ENCODE results near the gene AKNA. TPM values are rescaled to one million over a fixed set of nuclear protein-coding genes. Genes with fewer than 3 reads are reported as not detected.

The AKNA gene
- total and polyA plus RNA-seq, 7 donors: 9.9 to 81.6 (median 16.9) TPM

DNA sequence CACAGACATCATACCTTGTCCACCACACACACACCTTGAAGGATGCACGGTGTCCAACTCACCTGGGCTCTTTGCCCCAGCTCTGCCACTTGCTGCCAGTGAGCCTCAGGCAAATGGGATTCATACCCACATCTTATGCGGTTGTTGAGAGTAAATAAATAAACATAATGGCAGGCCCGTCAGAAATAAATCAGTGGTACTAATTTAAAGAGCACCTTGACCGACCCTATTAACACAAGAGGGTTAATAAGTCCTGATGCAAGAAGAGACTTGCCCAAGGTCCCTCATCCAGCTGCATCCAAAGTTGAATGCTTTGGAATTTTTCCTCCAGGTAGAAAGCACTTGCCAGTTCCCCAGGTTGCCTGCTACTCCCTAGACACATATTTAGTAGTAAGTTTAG, 11.6 kb upstream of the AKNA start:
- intact Hi-C loops (cut with DNase I): loop anchor here (5.0 kb wide), 1 partner anchor 188 kb away; the partner anchor contains the start of gene ATP6V1G1
- TF ChIP-seq POLR2A (IDR thresholded peaks at IDR 0.05): no peak
- no peaks in the 10 kb centered on the region for H3K9me3 ChIP-seq
- no peak overlapping the region for H3K27ac ChIP-seq
- H3K4me3 ChIP-seq: no peak overlapping the region
- no peak for DNase-seq
- H3K36me3 ChIP-seq: peaks cover 0 to 15% (median 4%) of the 10 kb centered on the region in 4 donors
- peaks cover 0 to 32% (median 25%) of the 10 kb centered on the region in 4 donors for H3K4me1 ChIP-seq
- 76 to 85% methylated on average over 4 of the region's 4 CpGs for WGBS, 2 donors
- no peaks in the 10 kb centered on the region for H3K27me3 ChIP-seq

DNA sequence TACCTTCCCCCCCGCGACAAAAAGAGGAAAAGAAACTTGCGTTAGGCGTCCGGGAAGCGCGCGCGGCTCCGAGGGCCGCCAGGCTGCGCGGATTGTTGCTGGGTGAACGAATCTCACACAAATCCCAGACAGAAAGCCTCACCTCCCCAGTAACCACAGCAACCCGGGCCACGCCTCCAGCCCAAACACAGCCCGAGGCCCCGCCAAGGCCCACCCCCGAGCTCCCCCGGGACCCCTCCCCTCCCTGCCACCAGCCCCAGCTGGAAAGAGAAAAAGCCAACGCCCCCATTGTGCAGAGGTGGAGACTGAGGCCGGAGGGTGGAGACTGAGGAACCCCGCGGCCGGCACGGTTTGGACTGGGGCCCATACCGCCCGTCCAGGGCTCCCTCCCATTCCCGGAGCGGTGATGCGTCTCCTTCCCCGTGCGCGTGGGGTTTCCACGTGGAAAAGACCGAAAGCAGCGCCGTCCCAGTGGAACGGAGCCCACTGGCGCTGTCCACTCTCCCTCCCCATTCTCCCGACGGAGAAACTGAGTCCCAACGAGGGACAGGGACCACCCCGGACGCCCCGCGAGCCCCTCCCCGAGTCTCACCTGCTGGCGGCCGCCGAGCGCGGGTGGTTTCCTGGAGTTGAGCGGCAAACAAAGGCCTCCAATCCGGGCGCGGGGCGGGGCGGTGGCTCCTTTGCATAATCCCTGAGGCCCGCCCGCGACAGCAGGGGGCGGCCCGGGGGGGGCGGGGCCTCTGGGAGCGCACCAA, 10.2 kb upstream of the AKNA start:
- peak overlapping the region; percentile 65 to 81 (median 78) for H3K4me3 ChIP-seq
- no peaks in the 10 kb centered on the region for H3K27me3 ChIP-seq
- no peaks in the 10 kb centered on the region for H3K9me3 ChIP-seq
- intact Hi-C loops (cut with DNase I): loop anchor here (2.0 to 5.0 kb wide), 2 partner anchors 49 to 189 kb away; partner anchors contain the start of gene ATP6V1G1
- 1% methylated on average over 66 of the region's 66 CpGs for WGBS, 2 donors
- H3K36me3 ChIP-seq: peaks cover 0 to 10% (median 1%) of the 10 kb centered on the region in 4 donors
- TF ChIP-seq POLR2A (IDR thresholded peaks at IDR 0.05) (peak; percentile 36 to 49), POLR2AphosphoS5 (IDR thresholded peaks at IDR 0.05) (peak; percentile 80 to 91 (median 83)), EP300 (IDR thresholded peaks at IDR 0.05) (peak in 1 of 4 donors; percentile 53)
- TF ChIP-seq, protein P1, sequence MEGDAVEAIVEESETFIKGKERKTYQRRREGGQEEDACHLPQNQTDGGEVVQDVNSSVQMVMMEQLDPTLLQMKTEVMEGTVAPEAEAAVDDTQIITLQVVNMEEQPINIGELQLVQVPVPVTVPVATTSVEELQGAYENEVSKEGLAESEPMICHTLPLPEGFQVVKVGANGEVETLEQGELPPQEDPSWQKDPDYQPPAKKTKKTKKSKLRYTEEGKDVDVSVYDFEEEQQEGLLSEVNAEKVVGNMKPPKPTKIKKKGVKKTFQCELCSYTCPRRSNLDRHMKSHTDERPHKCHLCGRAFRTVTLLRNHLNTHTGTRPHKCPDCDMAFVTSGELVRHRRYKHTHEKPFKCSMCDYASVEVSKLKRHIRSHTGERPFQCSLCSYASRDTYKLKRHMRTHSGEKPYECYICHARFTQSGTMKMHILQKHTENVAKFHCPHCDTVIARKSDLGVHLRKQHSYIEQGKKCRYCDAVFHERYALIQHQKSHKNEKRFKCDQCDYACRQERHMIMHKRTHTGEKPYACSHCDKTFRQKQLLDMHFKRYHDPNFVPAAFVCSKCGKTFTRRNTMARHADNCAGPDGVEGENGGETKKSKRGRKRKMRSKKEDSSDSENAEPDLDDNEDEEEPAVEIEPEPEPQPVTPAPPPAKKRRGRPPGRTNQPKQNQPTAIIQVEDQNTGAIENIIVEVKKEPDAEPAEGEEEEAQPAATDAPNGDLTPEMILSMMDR (IDR thresholded peaks at IDR 0.05): no peak
- peak overlapping the region; percentile 81 to 86 (median 84) for H3K27ac ChIP-seq
- H3K4me1 ChIP-seq: peaks cover 0 to 34% (median 26%) of the 10 kb centered on the region in 4 donors
- DNase-seq: peak; percentile 99

DNA sequence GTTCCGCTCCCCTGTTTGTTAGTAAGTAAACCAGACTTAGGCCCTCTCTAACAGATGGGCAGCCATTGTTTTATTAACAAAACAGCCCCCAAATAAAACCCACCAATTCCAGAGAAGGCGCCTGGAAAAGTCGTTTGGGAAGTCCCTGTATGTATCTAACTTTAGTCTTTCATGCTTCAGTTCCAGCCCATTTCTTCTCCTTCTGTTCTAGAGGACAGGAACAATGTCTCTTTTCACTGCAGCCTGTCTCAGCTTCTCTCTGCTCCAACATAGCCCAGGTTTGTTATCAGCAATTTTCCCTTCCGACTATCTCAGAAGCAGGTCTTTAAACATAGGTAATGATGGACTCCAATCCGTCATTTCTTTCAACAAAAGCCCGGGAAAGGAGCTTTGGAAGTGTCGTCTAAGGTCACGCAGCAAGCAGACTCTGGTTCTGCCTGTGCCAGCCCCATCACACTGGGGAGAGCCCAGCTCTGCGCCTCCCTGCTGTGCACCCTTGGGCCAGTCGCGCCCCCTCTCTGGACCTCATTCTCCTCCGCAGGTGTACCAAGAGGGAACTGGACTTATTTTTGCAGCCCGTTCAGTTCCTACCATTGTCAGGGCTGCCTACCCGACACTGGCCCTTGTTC, 9.6 kb upstream of the AKNA start:
- peaks cover 0 to 38% (median 32%) of the 10 kb centered on the region in 4 donors for H3K4me1 ChIP-seq
- 13 to 27% methylated on average over 14 of the region's 14 CpGs for WGBS, 2 donors

DNA sequence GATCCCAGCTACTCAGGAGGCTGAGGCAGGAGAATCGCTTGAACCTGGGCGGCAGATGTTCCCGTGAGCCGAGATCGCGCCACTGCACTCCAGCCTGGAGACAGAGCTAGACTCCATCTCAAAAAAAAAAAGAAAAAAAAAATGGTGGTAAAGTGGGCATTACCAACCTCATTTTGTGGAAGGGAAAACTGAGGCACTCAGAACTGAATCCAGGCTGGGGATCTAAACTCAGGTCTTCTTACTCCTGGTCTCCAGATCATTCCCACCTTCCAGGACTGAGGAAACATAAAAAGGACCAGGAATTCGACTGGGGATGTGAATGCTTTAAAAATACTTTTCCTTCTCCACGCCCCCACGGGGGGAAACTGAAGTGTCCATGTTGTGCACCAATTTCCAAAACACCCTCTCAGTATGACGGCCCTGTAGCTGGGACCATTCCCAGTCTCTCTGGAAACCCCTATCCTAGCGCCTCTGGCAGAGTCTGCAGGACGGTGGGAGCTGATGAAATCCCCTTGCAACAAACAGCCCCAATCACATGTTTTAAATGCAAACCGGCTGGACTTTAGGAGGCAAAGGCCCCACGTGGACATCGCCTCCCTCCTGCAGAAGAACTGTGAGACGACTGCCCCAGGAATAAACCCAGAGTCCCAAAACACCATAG, 8.9 kb upstream of the AKNA start:
- Histone ChIP-seq H3K4me3 (no peak overlapping the region), H3K27ac (peak overlapping the region; percentile 81 to 86 (median 84)), H3K9me3 (no peaks in the 10 kb centered on the region), H3K36me3 (no peaks in the 10 kb centered on the region), H3K4me1 (peaks cover 0 to 42% (median 35%) of the 10 kb centered on the region in 4 donors), H3K27me3 (no peaks in the 10 kb centered on the region)
- peak; percentile 87 for DNase-seq
- intact Hi-C loops (cut with DNase I): loop anchor here (2.0 to 5.0 kb wide), 2 partner anchors 48 to 191 kb away; partner anchors contain the start of gene ATP6V1G1
- WGBS, 2 donors: 64 to 75% methylated on average over 16 of the region's 16 CpGs
- TF ChIP-seq, protein P1 (IDR thresholded peaks at IDR 0.05): no peak
- TF ChIP-seq EP300 (IDR thresholded peaks at IDR 0.05) (no peak), POLR2AphosphoS5 (IDR thresholded peaks at IDR 0.05) (peak in 2 of 4 donors; percentile 11 to 51), POLR2A (IDR thresholded peaks at IDR 0.05) (no peak)

More for the DNA sequence above, 9.6 kb upstream of the AKNA start:
- DNase-seq: no peak
- Histone ChIP-seq H3K4me3 (peak overlapping the region; percentile 65 to 81 (median 78)), H3K27ac (peak overlapping the region; percentile 81 to 86 (median 84)), H3K27me3 (no peaks in the 10 kb centered on the region), H3K9me3 (no peaks in the 10 kb centered on the region), H3K36me3 (peaks cover 0 to 3% (median 0%) of the 10 kb centered on the region in 4 donors)
- intact Hi-C loops (cut with DNase I): loop anchor here (2.0 to 5.0 kb wide), 2 partner anchors 49 to 190 kb away; partner anchors contain the start of gene ATP6V1G1
- TF ChIP-seq, protein P1 (IDR thresholded peaks at IDR 0.05): no peak
- TF ChIP-seq POLR2AphosphoS5 (IDR thresholded peaks at IDR 0.05) (no peak), POLR2A (IDR thresholded peaks at IDR 0.05) (no peak), EP300 (IDR thresholded peaks at IDR 0.05) (no peak)

Data from sigmoid colon (tissue), 7 donors.